Esophagus (tissue), 2 donors: ENCODE data around the gene IFFO2. TPM values are rescaled to one million over a fixed set of nuclear protein-coding genes. Genes with fewer than 3 reads are reported as not detected.

Experiments
- H3K27ac ChIP-seq, 2 donors: one replicate each; pipeline ENCODE4 v1.5.1; 2013; ENCODE audit warnings: low read depth in 2 of 2, mild to moderate bottlenecking in 2 of 2, inconsistent platforms in 1 of 2, low read length in 1 of 2, moderate library complexity in 1 of 2
- H3K27me3 ChIP-seq, 2 donors: one replicate each; pipeline ENCODE4 v1.6.1; 2013; ENCODE audit warnings: low read length in 2 of 2, control low read depth in 1 of 2, mild to moderate bottlenecking in 1 of 2; ENCODE audit not compliant: insufficient read depth in 2 of 2, control insufficient read depth in 1 of 2
- H3K36me3 ChIP-seq, 2 donors: one replicate each; pipeline ENCODE4 v1.6.1; 2013; ENCODE audit warnings: low read length in 1 of 2; ENCODE audit not compliant: control insufficient read depth in 2 of 2, insufficient read depth in 2 of 2
- H3K4me1 ChIP-seq, 2 donors: one replicate each; pipeline ENCODE4 v1.6.1; 2013; ENCODE audit warnings: low read length in 1 of 2; ENCODE audit not compliant: control insufficient read depth in 2 of 2, insufficient read depth in 2 of 2
- H3K4me3 ChIP-seq, 2 donors: one replicate each; pipeline ENCODE4 v1.5.1; 2013; ENCODE audit warnings: low read length in 2 of 2, mild to moderate bottlenecking in 2 of 2, low read depth in 1 of 2, moderate library complexity in 1 of 2
- H3K9me3 ChIP-seq, 2 donors: one replicate each; pipeline ENCODE4 v1.6.1; 2013; ENCODE audit warnings: mild to moderate bottlenecking in 2 of 2, low read depth in 1 of 2, low read length in 1 of 2, moderate library complexity in 1 of 2; ENCODE audit not compliant: control insufficient read depth in 2 of 2, insufficient read depth in 1 of 2
- WGBS, 2 donors: extraction: QIAGEN DNeasy Blood & Tissue Kit; methylation state at CpG; one replicate each; pipeline ENCODE4 v1.1.7; 2013; 5-methylcytosine and 5-hydroxymethylcytosine counted together
- polyA plus RNA-seq, 2 donors: library from polyadenylated mRNA; stranded (reverse); fragments of 200-250 nt; gene quantifications; one replicate each; pipeline ENCODE4 v1.2.3, GENCODE V29; 2013
- donor health status: healthy with polysubstance abuse.
- donor health status: Bipolar disorder and iron deficiency.

The IFFO2 gene
- polyA plus RNA-seq, 2 donors = 28.7 to 51.9 TPM

DNA sequence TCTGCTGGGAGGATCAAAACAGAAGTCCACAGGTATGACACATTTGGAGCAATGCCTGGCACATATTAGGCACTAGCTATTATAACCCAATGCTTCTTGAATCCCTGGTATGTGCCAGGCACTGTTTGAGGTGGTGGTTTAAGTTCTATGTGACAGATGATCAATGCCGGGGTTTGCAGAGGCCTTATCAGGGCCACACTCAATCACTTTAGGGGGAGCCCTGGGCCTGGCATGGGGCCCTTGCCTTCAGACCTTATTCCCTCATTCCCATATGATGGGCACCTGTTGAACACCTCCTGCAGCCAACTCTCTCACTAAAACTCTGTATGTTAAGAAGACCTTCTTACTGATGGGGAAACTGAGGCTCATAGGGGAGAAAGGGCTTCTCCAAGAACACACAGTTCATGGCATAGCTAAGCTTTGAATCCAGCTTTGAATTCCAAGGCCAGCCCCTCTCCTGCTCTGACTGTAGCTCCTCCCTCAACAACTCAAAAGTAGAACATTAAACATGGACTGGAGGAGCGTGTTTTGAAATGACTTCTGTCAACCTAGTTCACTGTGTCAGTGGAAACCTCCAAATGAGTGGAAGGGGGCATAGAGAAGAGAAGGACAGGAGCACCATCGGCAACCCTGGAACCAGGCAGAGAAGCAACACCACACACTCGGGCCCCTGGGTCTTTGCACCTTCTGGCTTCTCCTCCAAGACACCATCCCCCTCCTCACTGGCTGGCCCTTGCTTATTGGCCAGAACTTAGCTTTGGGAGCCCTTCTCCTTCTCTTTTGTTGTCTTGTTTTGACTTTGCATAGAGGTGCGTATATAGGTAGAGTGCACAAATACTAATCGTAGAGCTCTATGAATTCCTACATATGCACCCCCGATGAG is 6.6 kb upstream of the IFFO2 start:
- 86 to 89% methylated on average over 7 of the region's 7 CpGs for WGBS, 2 donors
- Histone ChIP-seq H3K9me3 (no peaks in the 10 kb centered on the region), H3K4me3 (no peak overlapping the region), H3K36me3 (no peaks in the 10 kb centered on the region), H3K27me3 (no peaks in the 10 kb centered on the region), H3K4me1 (peaks cover 2 to 4% of the 10 kb centered on the region in 2 donors), H3K27ac (peak overlapping the region; percentile 16 to 92)

DNA sequence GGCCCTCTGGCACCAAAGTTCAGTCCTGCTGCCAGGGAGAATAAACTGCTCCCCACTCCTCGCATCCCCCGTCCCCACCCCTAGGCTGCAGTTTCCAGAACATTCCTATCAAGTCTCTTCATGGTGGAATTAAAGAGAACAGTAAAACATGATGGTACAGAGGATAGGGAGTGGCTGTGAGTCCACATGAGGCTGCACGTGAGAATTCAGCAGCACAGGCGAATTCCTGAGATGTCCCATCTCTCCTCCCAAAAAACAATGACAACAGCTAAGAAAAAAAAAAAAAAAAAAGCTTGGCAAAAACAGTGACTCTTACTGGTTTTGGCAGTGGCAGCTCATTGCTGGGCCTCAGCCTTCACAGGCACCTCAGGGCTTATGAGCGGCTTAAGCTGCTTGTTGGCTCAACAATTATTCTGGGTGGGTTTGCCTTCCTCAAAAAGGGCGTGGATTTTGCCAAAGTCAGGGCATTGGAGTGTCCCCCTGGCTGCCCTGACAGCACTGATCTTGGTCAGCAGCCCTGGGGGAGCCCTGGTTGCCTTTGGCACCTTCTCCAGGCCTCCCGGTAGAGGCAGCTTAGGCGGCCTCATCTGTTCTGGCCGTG is 5.7 kb upstream of the IFFO2 start:
- H3K36me3 ChIP-seq = no peaks in the 10 kb centered on the region
- H3K4me1 ChIP-seq = peaks cover 2 to 5% of the 10 kb centered on the region in 2 donors
- no peaks in the 10 kb centered on the region for H3K27me3 ChIP-seq
- no peaks in the 10 kb centered on the region for H3K9me3 ChIP-seq
- no peak overlapping the region for H3K4me3 ChIP-seq
- WGBS, 2 donors = 38 to 57% methylated on average over 9 of the region's 9 CpGs
- peak overlapping the region; percentile 38 to 92 for H3K27ac ChIP-seq

DNA sequence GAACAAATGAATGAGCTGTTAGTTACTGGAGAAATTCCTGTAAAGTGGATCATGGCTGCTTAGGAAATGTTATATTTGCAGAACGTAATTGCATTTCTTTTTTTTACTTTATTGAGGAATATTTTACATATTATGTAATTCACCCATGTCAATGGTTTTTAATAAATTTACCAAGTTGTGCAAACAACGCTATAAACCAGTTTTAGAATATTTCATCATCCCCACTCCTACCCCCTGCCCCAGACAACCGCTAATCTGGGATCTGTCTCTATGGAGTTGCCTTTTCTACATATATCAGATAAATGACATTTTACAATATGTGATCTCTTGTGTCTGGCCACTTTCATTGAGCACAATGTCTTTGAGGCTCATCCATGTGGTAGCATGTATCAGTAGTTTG is 4.3 kb upstream of the IFFO2 start:
- Histone ChIP-seq H3K4me3 (no peak overlapping the region), H3K4me1 (peaks cover 2 to 7% of the 10 kb centered on the region in 2 donors), H3K27ac (no peak overlapping the region), H3K36me3 (no peaks in the 10 kb centered on the region), H3K9me3 (no peaks in the 10 kb centered on the region), H3K27me3 (no peaks in the 10 kb centered on the region)
- 78 to 80% methylated on average over 3 of the region's 3 CpGs for WGBS, 2 donors

DNA sequence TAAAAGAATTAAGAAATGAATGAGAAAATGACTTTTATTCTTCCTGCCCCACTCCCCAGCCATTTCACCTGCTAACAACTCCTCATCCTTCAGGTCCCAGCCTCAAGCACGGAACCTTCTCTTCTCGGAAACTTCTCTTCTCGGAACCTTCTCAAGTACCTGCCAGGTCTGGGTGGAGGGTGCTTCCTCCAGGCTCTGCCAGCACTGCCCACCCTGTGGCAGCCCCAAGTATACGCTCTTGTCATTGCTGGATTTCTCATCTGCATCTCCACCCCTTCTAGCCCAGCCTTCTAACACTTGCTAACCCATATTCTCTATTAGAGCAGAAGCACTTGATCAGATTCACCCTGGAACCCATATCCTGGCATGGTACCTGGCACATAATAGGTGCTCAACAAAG is 3.9 kb upstream of the IFFO2 start:
- Histone ChIP-seq H3K9me3 (no peaks in the 10 kb centered on the region), H3K27ac (no peak overlapping the region), H3K27me3 (no peaks in the 10 kb centered on the region), H3K4me3 (no peak overlapping the region), H3K36me3 (no peaks in the 10 kb centered on the region), H3K4me1 (peaks cover 2 to 7% of the 10 kb centered on the region in 2 donors)
- WGBS, 2 donors = 96 to 97% methylated on average over 4 of the region's 4 CpGs

DNA sequence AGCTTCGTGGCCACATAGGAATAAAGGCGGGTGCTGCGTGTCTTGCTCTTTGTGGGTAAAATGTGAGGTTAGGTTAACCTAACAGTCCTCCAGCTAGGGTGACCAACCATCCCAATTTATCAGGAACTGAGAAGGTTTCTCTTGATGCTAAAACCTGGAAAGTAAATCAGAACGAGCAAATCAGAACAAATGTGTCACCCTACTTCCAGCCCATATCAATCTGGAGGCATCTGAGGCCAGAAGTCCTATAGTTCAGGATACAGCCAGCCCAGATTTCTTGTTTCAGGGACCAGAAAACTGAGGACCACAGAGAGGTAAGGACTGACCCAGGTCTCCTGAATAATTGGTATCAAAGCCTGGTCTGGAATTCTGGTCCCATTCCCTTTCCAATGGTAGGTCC is 3.1 kb upstream of the IFFO2 start:
- Histone ChIP-seq H3K9me3 (no peaks in the 10 kb centered on the region), H3K36me3 (no peaks in the 10 kb centered on the region), H3K27me3 (no peaks in the 10 kb centered on the region), H3K4me3 (no peak overlapping the region), H3K4me1 (peaks cover 2 to 7% of the 10 kb centered on the region in 2 donors), H3K27ac (no peak overlapping the region)
- WGBS, 2 donors = 72 to 81% methylated on average over 4 of the region's 4 CpGs

DNA sequence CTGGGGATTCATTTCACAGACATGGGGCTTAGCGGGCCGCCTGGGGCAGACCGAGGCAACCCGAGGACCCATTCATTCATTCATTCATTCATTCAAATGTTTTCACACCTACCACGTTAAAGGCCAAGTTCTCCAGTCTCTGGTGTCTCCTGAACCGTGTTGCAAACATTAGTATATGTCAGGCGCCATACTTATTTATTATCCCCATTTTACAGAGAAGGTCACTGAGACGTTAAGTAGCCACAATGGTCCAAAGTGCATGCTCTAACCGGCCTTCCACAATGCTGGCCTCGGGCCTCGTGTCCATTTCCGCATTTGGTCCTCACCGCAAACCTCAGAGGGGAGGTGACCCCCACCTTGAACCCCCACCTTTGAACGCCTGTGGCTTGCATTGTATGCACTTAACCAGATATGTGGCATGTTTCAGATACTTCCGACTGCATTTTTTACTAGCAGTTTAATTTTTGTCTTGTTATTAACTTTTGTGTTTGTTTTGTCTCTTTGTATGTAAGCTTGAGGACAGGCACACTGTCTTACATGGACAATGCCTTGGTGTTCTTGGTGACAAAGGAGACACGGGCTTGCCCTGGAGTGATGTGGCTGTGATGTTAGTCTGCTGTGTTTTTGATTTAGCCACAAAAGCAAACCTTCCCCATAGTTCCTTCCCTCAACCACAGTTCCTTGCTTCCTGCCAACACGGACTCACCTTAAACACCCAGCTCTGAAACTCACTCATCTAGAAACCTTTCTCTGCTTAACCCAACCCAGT is 1.2 kb upstream of the IFFO2 start:
- Histone ChIP-seq H3K27ac (peak overlapping the region in 1 of 2 donors; percentile 68), H3K27me3 (no peaks in the 10 kb centered on the region), H3K4me1 (peaks cover 8 to 11% of the 10 kb centered on the region in 2 donors), H3K9me3 (no peaks in the 10 kb centered on the region), H3K4me3 (no peak overlapping the region), H3K36me3 (peaks cover 0 to 3% of the 10 kb centered on the region in 2 donors)
- WGBS, 2 donors = 71 to 75% methylated on average over 17 of the region's 17 CpGs

DNA sequence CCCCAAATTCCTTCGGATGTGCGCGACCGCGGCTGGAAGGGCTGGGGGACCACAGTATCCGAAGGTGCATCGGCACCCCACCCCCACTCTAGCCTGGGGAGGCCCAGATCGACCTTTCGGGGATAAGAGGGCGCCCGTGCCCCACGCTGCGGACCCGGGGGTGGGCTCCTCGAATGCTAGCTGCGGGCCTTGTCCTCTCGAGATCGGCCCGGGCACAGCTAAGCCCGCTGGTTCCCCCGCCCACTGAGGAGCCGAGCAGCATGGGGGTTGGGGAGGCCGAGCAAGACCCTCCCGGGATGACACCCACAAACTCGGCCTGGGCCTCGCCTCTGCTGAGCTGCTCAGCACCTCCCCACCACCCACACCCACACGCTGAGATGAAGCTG is 653 bp upstream of the IFFO2 start:
- WGBS, 2 donors = 8 to 10% methylated on average over 27 of the region's 27 CpGs
- no peaks in the 10 kb centered on the region for H3K27me3 ChIP-seq
- H3K4me1 ChIP-seq = peaks cover 6 to 8% of the 10 kb centered on the region in 2 donors
- H3K4me3 ChIP-seq = peak overlapping the region; percentile 53 to 77
- H3K36me3 ChIP-seq = peaks cover 0 to 3% of the 10 kb centered on the region in 2 donors
- peak overlapping the region; percentile 65 to 68 for H3K27ac ChIP-seq
- H3K9me3 ChIP-seq = no peaks in the 10 kb centered on the region

DNA sequence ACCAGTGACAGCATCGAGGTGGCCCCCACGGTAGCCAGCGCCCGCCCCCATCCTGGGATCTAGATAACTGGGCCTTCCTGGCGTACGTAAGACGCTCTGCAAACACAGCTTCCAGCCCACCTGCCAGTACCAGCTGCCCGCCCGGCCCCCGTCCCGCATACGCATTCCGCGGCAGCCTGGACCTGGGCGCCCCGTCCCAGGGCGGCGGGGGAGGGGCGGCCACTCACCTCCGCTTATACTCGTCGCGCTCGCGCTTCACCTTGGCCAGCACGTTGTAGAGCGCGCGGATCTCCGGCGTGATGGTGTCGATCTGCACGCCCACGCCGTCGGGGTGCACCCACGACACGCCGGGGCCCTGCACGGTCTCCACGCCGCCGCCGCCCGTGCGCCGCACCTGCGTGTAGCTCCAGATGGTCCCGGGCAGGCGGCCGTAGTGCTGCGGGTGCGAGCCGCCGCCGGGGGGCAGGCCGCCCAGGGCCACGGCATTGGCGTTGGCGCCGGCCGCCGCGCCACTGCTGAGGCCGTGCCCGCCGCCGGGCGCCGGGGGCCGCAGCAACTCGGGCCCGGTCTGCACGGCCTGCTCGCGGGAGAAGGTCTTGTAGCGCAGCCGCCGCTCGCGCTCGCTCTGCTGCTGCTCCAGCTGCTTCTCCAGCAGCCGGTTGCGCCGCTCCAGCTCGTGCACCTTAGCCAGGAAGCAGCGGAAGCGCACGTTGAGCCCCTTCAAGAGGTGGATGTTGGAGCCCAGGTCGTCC is 859 bp downstream of the IFFO2 start:
- Histone ChIP-seq H3K27ac (peak overlapping the region; percentile 81 to 87), H3K9me3 (no peaks in the 10 kb centered on the region), H3K27me3 (no peaks in the 10 kb centered on the region), H3K4me1 (peaks cover 12 to 16% of the 10 kb centered on the region in 2 donors), H3K4me3 (peak overlapping the region; percentile 77 to 91), H3K36me3 (peaks cover 0 to 3% of the 10 kb centered on the region in 2 donors)
- 1% methylated on average over 64 to 90 of the region's 90 CpGs for WGBS, 2 donors

DNA sequence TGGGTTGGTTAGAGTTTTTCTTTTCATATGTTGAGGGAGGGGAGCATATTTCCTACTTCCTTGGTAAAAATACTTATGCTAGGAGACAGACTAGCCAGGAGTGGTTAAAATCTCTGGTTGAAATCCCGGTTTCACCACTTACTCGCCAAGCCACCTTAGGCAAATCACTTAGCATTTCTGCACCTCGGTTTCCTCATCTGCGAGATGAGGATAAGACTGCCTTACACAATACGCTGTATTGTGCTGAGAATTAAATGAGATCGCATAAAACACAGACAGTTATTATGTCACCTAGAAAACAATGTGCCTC is 1.4 kb downstream of the IFFO2 start:
- peak overlapping the region; percentile 77 to 91 for H3K4me3 ChIP-seq
- peak overlapping the region; percentile 81 to 94 for H3K27ac ChIP-seq
- H3K9me3 ChIP-seq = no peaks in the 10 kb centered on the region
- 22 to 31% methylated on average over 6 of the region's 6 CpGs for WGBS, 2 donors
- H3K27me3 ChIP-seq = no peaks in the 10 kb centered on the region
- peaks cover 12 to 18% of the 10 kb centered on the region in 2 donors for H3K4me1 ChIP-seq
- H3K36me3 ChIP-seq = peaks cover 0 to 3% of the 10 kb centered on the region in 2 donors
